Vagina (tissue), 2 donors: Measurements from ENCODE around the gene CRB1. TPM values are rescaled to one million over a fixed set of nuclear protein-coding genes. Genes with fewer than 3 reads are reported as not detected.
"Not testable (repeated sequence)": the region's sequence is repeated elsewhere in the genome, so short reads cannot be mapped to it uniquely, and the experiment has no call there.

Experiments used
- DNase-seq, 2 donors: peaks; one replicate each; pipeline ENCODE4 v3.0.0-alpha.2; 2017; ENCODE audit errors: extremely low spot score in 2 of 2
- H3K27ac ChIP-seq: fragments of 200-600 bp; sonication (generic); one replicate; pipeline ENCODE4 v1.5.1; 2019
- H3K27me3 ChIP-seq: fragments of 200-600 bp; sonication (generic); one replicate; pipeline ENCODE4 v1.5.1; 2019
- H3K36me3 ChIP-seq, 2 donors: fragments of 200-600 bp; sonication (generic); one replicate each; pipeline ENCODE4 v1.5.1; 2017 to 2019
- H3K4me1 ChIP-seq: fragments of 200-600 bp; sonication (generic); one replicate; pipeline ENCODE4 v1.5.1; 2019
- H3K4me3 ChIP-seq, 2 donors: fragments of 200-600 bp; sonication (generic); 1 replicate in 1 of 2; 2 replicates in 1 of 2; pipeline ENCODE4 v1.5.1; 2016 to 2019
- H3K9me3 ChIP-seq: fragments of 200-600 bp; sonication (generic); one replicate; pipeline ENCODE4 v1.5.1; 2019
- POLR2A ChIP-seq, 2 donors: fragments of 450-650 bp; IDR thresholded peaks; one replicate each; pipeline ENCODE4 v1.6.1; 2017; ENCODE audit warnings: antibody characterized with exemption in 2 of 2, mild to moderate bottlenecking in 2 of 2, moderate library complexity in 2 of 2
- POLR2AphosphoS5 ChIP-seq, 2 donors: sonication (generic); formaldehyde crosslinking; IDR thresholded peaks; one replicate each; pipeline ENCODE4 v1.9.0; 2017; ENCODE audit warnings: antibody characterized with exemption in 2 of 2, mild to moderate bottlenecking in 2 of 2, low read depth in 1 of 2; ENCODE audit not compliant: insufficient read depth in 1 of 2
- intact Hi-C: fragments of 100-400 bp; cut with DNase I; formaldehyde crosslinking; loops from one replicate; pipeline ENCODE4 v1.15.1; 2023
- total RNA-seq: library from RNA; depleted of rRNA; stranded (reverse); fragments of >200 nt; gene quantifications from one replicate; pipeline ENCODE4 v1.2.3, GENCODE V29; 2016
- TF ChIP-seq, protein P1 (sequence below), 3 experiments: fragments of 450-650 bp in 2 of 3; fragments of 200-600 bp in 1 of 3; sonication (generic) in 1 of 3; IDR thresholded peaks; one replicate each; pipeline ENCODE4 v1.5.1; 2017 to 2019; ENCODE audit warnings: antibody characterized with exemption in 3 of 3, mild to moderate bottlenecking in 2 of 3, moderate library complexity in 2 of 3

CRB1 gene
- total RNA-seq, 1 donor from 2014 or later, result not detected

DNA sequence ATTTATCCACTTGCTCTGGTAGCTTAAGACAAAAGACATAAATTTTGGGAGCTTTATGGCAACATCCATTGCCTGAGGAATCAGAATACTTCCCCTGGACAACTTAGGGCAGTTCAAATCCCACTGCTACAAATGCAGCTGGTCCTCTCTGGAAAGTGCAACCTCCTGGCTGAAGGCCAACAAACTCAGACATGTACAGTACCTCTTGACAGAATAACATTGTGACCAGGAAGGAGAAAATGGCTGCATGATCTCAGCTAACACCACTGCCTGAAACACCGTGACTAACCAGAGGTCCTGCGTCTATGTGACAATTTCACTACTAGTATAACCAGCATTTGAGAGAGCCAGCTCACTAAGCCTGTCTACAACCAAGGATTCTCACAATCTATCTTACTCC, 218.9 kb downstream of the CRB1 start:
- Histone ChIP-seq H3K4me1 (no peaks in the 10 kb centered on the region), H3K27ac (no peak overlapping the region), H3K4me3 (no peak overlapping the region), H3K36me3 (no peaks in the 10 kb centered on the region), H3K9me3 (no peaks in the 10 kb centered on the region), H3K27me3 (no peaks in the 10 kb centered on the region)
- TF ChIP-seq POLR2AphosphoS5 (IDR thresholded peaks at IDR 0.05; ENCODE audit: insufficient read depth in 1 of 2, low read depth in 1 of 2) (no peak), POLR2A (IDR thresholded peaks at IDR 0.05) (no peak)
- TF ChIP-seq, protein P1, sequence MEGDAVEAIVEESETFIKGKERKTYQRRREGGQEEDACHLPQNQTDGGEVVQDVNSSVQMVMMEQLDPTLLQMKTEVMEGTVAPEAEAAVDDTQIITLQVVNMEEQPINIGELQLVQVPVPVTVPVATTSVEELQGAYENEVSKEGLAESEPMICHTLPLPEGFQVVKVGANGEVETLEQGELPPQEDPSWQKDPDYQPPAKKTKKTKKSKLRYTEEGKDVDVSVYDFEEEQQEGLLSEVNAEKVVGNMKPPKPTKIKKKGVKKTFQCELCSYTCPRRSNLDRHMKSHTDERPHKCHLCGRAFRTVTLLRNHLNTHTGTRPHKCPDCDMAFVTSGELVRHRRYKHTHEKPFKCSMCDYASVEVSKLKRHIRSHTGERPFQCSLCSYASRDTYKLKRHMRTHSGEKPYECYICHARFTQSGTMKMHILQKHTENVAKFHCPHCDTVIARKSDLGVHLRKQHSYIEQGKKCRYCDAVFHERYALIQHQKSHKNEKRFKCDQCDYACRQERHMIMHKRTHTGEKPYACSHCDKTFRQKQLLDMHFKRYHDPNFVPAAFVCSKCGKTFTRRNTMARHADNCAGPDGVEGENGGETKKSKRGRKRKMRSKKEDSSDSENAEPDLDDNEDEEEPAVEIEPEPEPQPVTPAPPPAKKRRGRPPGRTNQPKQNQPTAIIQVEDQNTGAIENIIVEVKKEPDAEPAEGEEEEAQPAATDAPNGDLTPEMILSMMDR (IDR thresholded peaks at IDR 0.05), result no peak
- DNase-seq, result no peak
- intact Hi-C loops, result no loop called here

DNA sequence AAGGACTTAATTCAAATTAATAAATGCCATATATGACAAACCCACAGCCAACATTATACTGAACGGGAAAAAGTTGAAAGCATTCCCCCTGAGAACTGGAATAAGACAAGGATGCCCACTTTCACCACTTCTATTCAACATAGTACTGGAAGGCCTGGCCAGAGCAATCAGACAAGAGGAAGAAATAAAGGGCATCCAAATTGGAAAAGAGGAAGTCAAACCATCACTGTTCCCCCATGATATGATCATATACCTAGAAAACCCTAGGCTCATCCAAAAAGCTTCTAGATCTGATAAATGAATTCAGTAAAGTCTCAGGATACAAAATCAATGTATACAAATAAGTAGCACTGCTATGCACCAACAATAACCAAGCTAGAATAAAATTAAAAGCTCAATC, 223.5 kb downstream of the CRB1 start:
- H3K27ac ChIP-seq, H3K27me3 ChIP-seq, H3K4me1 ChIP-seq, H3K4me3 ChIP-seq, intact Hi-C loops, DNase-seq, H3K9me3 ChIP-seq, H3K36me3 ChIP-seq: not testable (repeated sequence)

DNA sequence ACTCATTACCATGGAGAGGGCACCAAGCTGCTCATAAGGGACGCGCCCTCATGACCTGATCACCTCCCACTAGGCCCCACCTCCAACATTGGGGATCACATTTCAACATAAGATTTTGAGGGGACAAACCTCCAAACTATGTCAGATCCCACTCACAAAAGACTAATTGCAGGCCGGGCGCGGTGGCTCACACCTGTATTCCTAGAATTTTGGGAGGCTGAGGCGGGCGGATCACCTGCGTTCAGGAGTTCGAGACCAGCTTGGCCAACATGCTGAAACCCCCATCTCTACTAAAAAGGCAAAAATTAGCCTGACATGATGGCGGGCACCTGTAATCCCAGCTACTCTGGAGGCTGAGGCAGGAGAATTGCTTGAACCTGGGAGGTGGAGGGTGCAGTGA, 228.7 kb downstream of the CRB1 start:
- H3K27ac ChIP-seq, result no peak overlapping the region
- H3K4me3 ChIP-seq, result no peak overlapping the region
- H3K9me3 ChIP-seq, result no peaks in the 10 kb centered on the region
- TF ChIP-seq POLR2A (IDR thresholded peaks at IDR 0.05) (no peak), POLR2AphosphoS5 (IDR thresholded peaks at IDR 0.05; ENCODE audit: insufficient read depth in 1 of 2, low read depth in 1 of 2) (no peak)
- TF ChIP-seq, protein P1 (IDR thresholded peaks at IDR 0.05), result no peak
- DNase-seq, result no peak
- no peaks in the 10 kb centered on the region for H3K27me3 ChIP-seq
- H3K36me3 ChIP-seq, result no peaks in the 10 kb centered on the region
- H3K4me1 ChIP-seq, result no peaks in the 10 kb centered on the region
- intact Hi-C loops, result no loop called here

DNA sequence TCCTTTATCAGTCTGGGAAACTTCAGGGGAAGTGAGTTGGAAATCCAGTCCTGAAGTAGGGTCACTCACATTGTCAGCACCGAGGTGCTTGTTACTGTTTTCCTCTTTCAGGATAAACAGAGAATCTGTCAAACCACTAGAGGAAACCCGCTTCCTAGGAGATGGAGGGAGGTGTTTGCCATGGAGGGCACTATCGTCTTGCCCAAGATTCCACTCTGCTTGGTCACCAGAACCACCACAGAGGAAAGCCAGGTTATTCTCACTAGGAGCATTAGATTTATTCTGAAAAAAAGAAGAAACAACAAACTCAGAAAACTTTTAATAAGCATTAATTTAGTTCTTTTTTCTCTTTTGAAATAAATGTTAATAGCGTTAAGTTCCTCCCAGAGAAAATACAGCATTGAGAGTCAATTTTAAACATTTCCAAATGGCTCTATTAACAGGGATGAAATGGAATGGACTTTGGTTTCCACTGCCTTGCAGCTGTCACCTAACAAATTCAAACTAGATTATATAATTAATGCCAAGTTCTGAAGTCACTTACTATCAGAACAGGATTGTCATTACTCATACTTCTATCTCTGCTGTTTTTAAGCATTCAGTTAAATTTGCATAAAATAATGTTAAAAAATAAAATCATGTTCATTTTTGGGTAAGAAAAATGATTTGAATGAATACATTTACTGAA, 242.8 kb downstream of the CRB1 start:
- Histone ChIP-seq H3K36me3 (peaks cover 0 to 10% of the 10 kb centered on the region in 2 donors), H3K9me3 (no peaks in the 10 kb centered on the region), H3K27me3 (no peaks in the 10 kb centered on the region), H3K4me1 (no peaks in the 10 kb centered on the region), H3K27ac (no peak overlapping the region), H3K4me3 (no peak overlapping the region)
- intact Hi-C loops, result no loop called here
- TF ChIP-seq POLR2A (IDR thresholded peaks at IDR 0.05) (no peak), POLR2AphosphoS5 (IDR thresholded peaks at IDR 0.05; ENCODE audit: insufficient read depth in 1 of 2, low read depth in 1 of 2) (no peak)
- TF ChIP-seq, protein P1 (IDR thresholded peaks at IDR 0.05), result no peak
- no peak for DNase-seq

DNA sequence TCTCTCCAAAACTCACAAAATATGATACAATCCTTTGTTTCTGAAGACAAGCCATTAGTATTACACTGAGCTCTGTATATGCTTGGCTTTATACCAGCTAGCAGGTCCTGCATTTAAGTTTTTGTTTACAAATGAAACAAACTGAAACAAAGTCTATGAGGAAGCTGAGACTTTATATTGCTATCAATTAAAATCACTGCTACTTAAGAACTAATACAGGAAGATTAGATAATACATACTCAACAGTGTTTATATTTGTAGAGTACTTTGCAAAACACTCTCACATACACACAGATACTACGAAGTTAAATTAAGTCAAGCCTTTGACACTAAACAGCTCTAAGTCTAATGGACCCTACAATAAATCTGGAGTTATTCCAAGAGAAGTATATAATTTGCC, 247.4 kb downstream of the CRB1 start:
- intact Hi-C loops, result no loop called here
- H3K4me3 ChIP-seq, result no peak overlapping the region
- peaks cover 0 to 7% of the 10 kb centered on the region in 2 donors for H3K36me3 ChIP-seq
- H3K27me3 ChIP-seq, result no peaks in the 10 kb centered on the region
- H3K9me3 ChIP-seq, result no peaks in the 10 kb centered on the region
- H3K27ac ChIP-seq, result no peak overlapping the region
- H3K4me1 ChIP-seq, result no peaks in the 10 kb centered on the region
- DNase-seq, result no peak
- TF ChIP-seq, protein P1 (IDR thresholded peaks at IDR 0.05), result no peak
- TF ChIP-seq POLR2AphosphoS5 (IDR thresholded peaks at IDR 0.05; ENCODE audit: insufficient read depth in 1 of 2, low read depth in 1 of 2) (no peak), POLR2A (IDR thresholded peaks at IDR 0.05) (no peak)
